Measurements from ENCODE around the gene APPL2.
A peak's percentile ranks its signal among the peaks of the same experiment; 100 is the strongest.

Gene APPL2

GRCh38 chr12:105222284-105222655 is 13.7 kb downstream of the APPL2 start:
- no peak for DNase-seq

GRCh38 chr12:105221583-105222283 is 14.2 kb downstream of the APPL2 start:
- DNase-seq = peak in 1 of 3 experiments; percentile 94

- no peak for DNase-seq
These were observed 15.1 kb downstream of the APPL2 start for GRCh38 chr12:105220929-105221290.

GRCh38 chr12:105220150-105220928 is 15.6 kb downstream of the APPL2 start:
- DNase-seq = no peak

- DNase-seq = no peak
These were observed 16.5 kb downstream of the APPL2 start for GRCh38 chr12:105219261-105220028.

- no peak for DNase-seq
These were observed 17.5 kb downstream of the APPL2 start for GRCh38 chr12:105218434-105218833.

GRCh38 chr12:105214670-105215375 is 21.2 kb downstream of the APPL2 start:
- DNase-seq = no peak

- DNase-seq = no peak
These were observed 21.8 kb downstream of the APPL2 start for GRCh38 chr12:105214148-105214547.

GRCh38 chr12:105212438-105212837 is 23.5 kb downstream of the APPL2 start:
- DNase-seq = no peak

GRCh38 chr12:105209091-105209490 is 26.9 kb downstream of the APPL2 start:
- DNase-seq = no peak

- DNase-seq = no peak
These were observed 29.1 kb downstream of the APPL2 start for GRCh38 chr12:105206686-105207374.

GRCh38 chr12:105205322-105206048 is 30.5 kb downstream of the APPL2 start:
- DNase-seq = peak in 1 of 3 experiments; percentile 91

GRCh38 chr12:105204916-105205315 is 31.1 kb downstream of the APPL2 start:
- DNase-seq = no peak

- no peak for DNase-seq
These were observed 31.8 kb downstream of the APPL2 start for GRCh38 chr12:105204127-105204526.

GRCh38 chr12:105202202-105202601 is 33.8 kb downstream of the APPL2 start:
- DNase-seq = no peak

- no peak for DNase-seq
These were observed 34.7 kb downstream of the APPL2 start for GRCh38 chr12:105201299-105201698.

GRCh38 chr12:105200385-105200784 is 35.6 kb downstream of the APPL2 start:
- DNase-seq = no peak

- DNase-seq = no peak
These were observed 37.0 kb downstream of the APPL2 start for GRCh38 chr12:105198961-105199360.

GRCh38 chr12:105196090-105196489 is 39.9 kb downstream of the APPL2 start:
- no peak for DNase-seq

GRCh38 chr12:105194947-105195346 is 41.0 kb downstream of the APPL2 start:
- DNase-seq = no peak

GRCh38 chr12:105192624-105193225 is 43.2 kb downstream of the APPL2 start:
- no peak for DNase-seq

Data from NCI-H1417 (cell line).